Fibroblast of lung (primary cell): Measurements from ENCODE around the gene SBF2. TPM values are rescaled to one million over a fixed set of nuclear protein-coding genes. Genes with fewer than 3 reads are reported as not detected.

ENCODE experiments used
- DNase-seq, 2 donors: peaks; one replicate each; pipeline versions ENCODE4 v3.0.0 to v3.0.0-alpha.2; 2010; ENCODE audit warnings: low read depth in 2 of 2
- H2AFZ ChIP-seq: 2 replicates; pipeline ENCODE4 v1.5.1; 2012; ENCODE audit warnings: low read length, control low read depth, inconsistent platforms
- H3K27ac ChIP-seq: 2 replicates; pipeline ENCODE4 v1.5.1; 2011; ENCODE audit warnings: low read length, control low read depth; ENCODE audit not compliant: insufficient read depth
- H3K27me3 ChIP-seq: 2 replicates; pipeline ENCODE4 v1.5.1; 2011; ENCODE audit warnings: mild to moderate bottlenecking, low read length; ENCODE audit not compliant: control insufficient read depth, insufficient read depth
- H3K36me3 ChIP-seq: 2 replicates; pipeline ENCODE4 v1.5.1; 2011; ENCODE audit warnings: low read length; ENCODE audit not compliant: control insufficient read depth, insufficient read depth
- H3K4me1 ChIP-seq: 2 replicates; pipeline ENCODE4 v1.5.1; 2011; ENCODE audit warnings: low read length; ENCODE audit not compliant: control insufficient read depth, insufficient read depth; ENCODE audit errors: extremely low read depth
- H3K4me2 ChIP-seq: 2 replicates; pipeline ENCODE4 v1.5.1; 2011; ENCODE audit warnings: low read length, control low read depth; ENCODE audit not compliant: insufficient read depth; ENCODE audit errors: extremely low read depth
- H3K4me3 ChIP-seq, 4 experiments: fragments of 200-600 bp in 1 of 4; sonication (generic) in 1 of 4; replicated peaks in 1 of 4; 2 replicates each; pipeline ENCODE4 v1.5.1; 2011 to 2016; ENCODE audit warnings: low read length in 4 of 4, low read depth in 3 of 4, mild to moderate bottlenecking in 3 of 4, control low read depth in 2 of 4, inconsistent platforms in 1 of 4, mixed read lengths in 1 of 4; ENCODE audit not compliant: insufficient read depth in 1 of 4; ENCODE audit errors: control extremely low read depth in 1 of 4
- H3K79me2 ChIP-seq: 2 replicates; pipeline ENCODE4 v1.5.1; 2012; ENCODE audit warnings: mild to moderate bottlenecking, low read length, inconsistent platforms; ENCODE audit not compliant: control insufficient read depth, insufficient read depth
- H3K9ac ChIP-seq: 2 replicates; pipeline ENCODE4 v1.5.1; 2011; ENCODE audit warnings: mild to moderate bottlenecking, low read length, control low read depth; ENCODE audit not compliant: insufficient read depth
- H3K9me3 ChIP-seq: 2 replicates; pipeline ENCODE4 v1.5.1; 2012; ENCODE audit warnings: low read depth, low read length; ENCODE audit not compliant: control insufficient read depth, insufficient read depth
- H4K20me1 ChIP-seq: 2 replicates; pipeline ENCODE4 v1.5.1; 2011; ENCODE audit warnings: low read length; ENCODE audit not compliant: control insufficient read depth, insufficient read depth; ENCODE audit errors: extremely low read depth
- CTCF ChIP-seq, 2 donors: IDR thresholded peaks in 1 of 2; conservative IDR thresholded peaks in 1 of 2; 1 replicate in 1 of 2; 2 replicates in 1 of 2; pipeline ENCODE4 v1.5.1; 2011 to 2012; ENCODE audit warnings: low read length in 2 of 2, control low read depth in 1 of 2, inconsistent platforms in 1 of 2, low read depth in 1 of 2, mild to moderate bottlenecking in 1 of 2
- EZH2 ChIP-seq: IDR thresholded peaks from 2 replicates; pipeline ENCODE4 v1.5.1; 2012; ENCODE audit warnings: low read length, control low read depth, mild to moderate bottlenecking; ENCODE audit errors: missing control alignments
- polyA plus RNA-seq, 2 donors: library from polyadenylated mRNA; depleted of rRNA in 1 of 2; stranded (reverse) in 1 of 2; unstranded in 1 of 2; fragments of >200 nt; gene quantifications; 2 replicates each; pipeline ENCODE4 v1.2.1, GENCODE V29; 2011 to 2012; ENCODE audit warnings: missing spikeins in 1 of 2
- total RNA-seq: library from RNA; depleted of rRNA; stranded (reverse); fragments of >200 nt; gene quantifications from 2 replicates; pipeline ENCODE4 v1.2.1, GENCODE V29; 2014

The SBF2 gene
- total and polyA plus RNA-seq, 2 donors (not counting 1 experiment from before 2014, with no cell fraction given): 69.4 to 95.9 TPM

DNA sequence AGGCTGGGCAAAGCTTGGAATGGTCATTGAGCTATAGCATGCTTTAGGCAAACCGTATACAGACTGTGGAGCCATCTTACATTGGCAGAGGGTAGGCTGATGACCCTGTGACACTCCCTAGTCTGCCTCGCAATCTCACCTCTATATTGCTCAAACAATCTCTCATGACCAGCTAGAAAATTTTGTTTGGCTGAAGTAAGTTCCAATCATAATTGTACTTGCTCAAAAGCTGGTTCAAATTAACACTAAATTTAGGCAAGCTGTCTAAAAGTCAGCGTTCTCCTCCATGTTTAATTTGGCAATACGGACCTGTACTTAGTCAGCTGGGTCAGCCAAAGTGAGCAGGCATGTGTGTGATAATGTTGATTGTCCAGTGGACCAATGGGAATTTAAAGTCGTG, 497.2 kb downstream of the SBF2 start:
- H3K4me3 ChIP-seq: no peak overlapping the region
- H3K79me2 ChIP-seq: no peaks in the 10 kb centered on the region
- H3K9me3 ChIP-seq: no peaks in the 10 kb centered on the region
- peaks cover 11% of the 10 kb centered on the region for H3K4me1 ChIP-seq
- no peak for DNase-seq
- no peak overlapping the region for H3K9ac ChIP-seq
- TF ChIP-seq EZH2: no peak
- no peak for TF ChIP-seq CTCF (conservative IDR thresholded peaks at IDR 0.05 in 1 of 2, IDR thresholded peaks at IDR 0.05 in 1 of 2; ENCODE audit: low read depth in 1 of 2, low read length in 2 of 2)
- H3K27me3 ChIP-seq: no peaks in the 10 kb centered on the region
- H3K36me3 ChIP-seq: peaks cover 1% of the 10 kb centered on the region
- H2AFZ ChIP-seq: no peak overlapping the region
- H3K4me2 ChIP-seq: no peak overlapping the region
- peak overlapping the region; percentile 38 for H3K27ac ChIP-seq
- no peaks in the 10 kb centered on the region for H4K20me1 ChIP-seq

DNA sequence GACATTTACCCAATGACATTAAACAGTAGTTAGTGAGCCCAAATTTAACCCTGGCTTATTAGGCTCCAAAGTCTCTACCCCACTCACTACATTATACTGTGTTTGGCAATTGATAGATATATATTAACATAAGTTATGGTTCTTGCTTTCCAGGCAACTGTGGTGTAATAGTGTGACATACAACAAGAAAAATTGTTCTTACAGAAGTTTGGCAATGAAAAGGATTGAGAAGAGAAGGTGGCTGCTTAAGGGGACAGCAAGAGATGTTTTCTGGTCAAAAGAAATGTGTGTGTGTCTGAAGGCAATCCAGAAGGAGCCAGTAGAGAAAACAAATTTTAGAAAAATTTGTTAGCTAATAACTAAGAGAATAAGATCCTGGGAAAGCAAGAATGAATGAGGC, 497.8 kb downstream of the SBF2 start:
- Histone ChIP-seq H3K27ac (no peak overlapping the region), H3K4me3 (no peak overlapping the region), H4K20me1 (no peaks in the 10 kb centered on the region), H3K9ac (no peak overlapping the region), H3K79me2 (no peaks in the 10 kb centered on the region), H3K9me3 (no peaks in the 10 kb centered on the region), H3K4me2 (no peak overlapping the region), H2AFZ (no peak overlapping the region), H3K36me3 (peaks cover 1% of the 10 kb centered on the region), H3K4me1 (peaks cover 6% of the 10 kb centered on the region), H3K27me3 (no peaks in the 10 kb centered on the region)
- TF ChIP-seq CTCF (conservative IDR thresholded peaks at IDR 0.05 in 1 of 2, IDR thresholded peaks at IDR 0.05 in 1 of 2; ENCODE audit: low read depth in 1 of 2, low read length in 2 of 2): no peak
- TF ChIP-seq EZH2: no peak
- DNase-seq: no peak

DNA sequence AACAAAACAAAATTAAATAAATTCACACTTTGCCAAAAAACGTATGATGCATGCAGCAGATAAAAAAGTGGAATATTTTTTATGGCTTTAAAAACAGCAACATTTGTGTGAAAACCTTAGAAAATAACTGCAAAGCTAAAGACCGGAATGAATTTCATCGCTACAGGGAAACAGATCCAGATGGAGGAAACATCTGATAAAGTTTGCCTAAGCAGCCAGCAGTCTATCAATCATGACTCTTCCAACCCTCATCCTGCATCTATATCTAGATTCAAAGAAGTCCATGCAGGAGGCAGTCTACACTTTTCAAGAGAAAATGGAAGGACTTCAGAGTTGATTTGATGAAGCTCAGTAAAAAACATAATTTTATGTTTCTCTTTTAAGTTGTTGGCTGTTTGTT, 503.3 kb downstream of the SBF2 start:
- H3K27ac ChIP-seq: no peak overlapping the region
- DNase-seq: no peak
- no peaks in the 10 kb centered on the region for H3K9me3 ChIP-seq
- peaks cover 6% of the 10 kb centered on the region for H3K36me3 ChIP-seq
- H3K27me3 ChIP-seq: no peaks in the 10 kb centered on the region
- no peak overlapping the region for H3K9ac ChIP-seq
- no peaks in the 10 kb centered on the region for H3K79me2 ChIP-seq
- TF ChIP-seq CTCF (conservative IDR thresholded peaks at IDR 0.05 in 1 of 2, IDR thresholded peaks at IDR 0.05 in 1 of 2; ENCODE audit: low read depth in 1 of 2, low read length in 2 of 2) (no peak), EZH2 (no peak)
- H3K4me3 ChIP-seq: no peak overlapping the region
- peaks cover 17% of the 10 kb centered on the region for H3K4me1 ChIP-seq
- H2AFZ ChIP-seq: no peak overlapping the region
- H4K20me1 ChIP-seq: no peaks in the 10 kb centered on the region
- no peak overlapping the region for H3K4me2 ChIP-seq
